HG02610 (cell line): ENCODE measurements around the gene ZNF681.
"Not testable (repeated sequence)": the region's sequence is repeated elsewhere in the genome, so short reads cannot be mapped to it uniquely, and the experiment has no call there.

Experiments used
- ATAC-seq: cut with Tn5 transposase; IDR thresholded peaks from one replicate; pipeline ENCODE4 v1.9.1; 2021; ENCODE audit warnings: mild to moderate bottlenecking, moderate library complexity; ENCODE audit not compliant: unreplicated experiment

Gene ZNF681

GRCh38 chr19:23698711-23699520 is 59.8 kb downstream of the ZNF681 start:
- no peak for ATAC-seq

- not testable (repeated sequence) for ATAC-seq
These were observed 65.8 kb downstream of the ZNF681 start for GRCh38 chr19:23692937-23693336.
